Sigmoid colon (tissue), 7 donors: ENCODE results near the gene RAPGEF5. TPM values are rescaled to one million over a fixed set of nuclear protein-coding genes. Genes with fewer than 3 reads are reported as not detected.

Experiments
- DNase-seq: peaks from one replicate; pipeline ENCODE4 v3.0.0-alpha.2; 2019
- H3K27ac ChIP-seq, 4 donors: fragments of 200-600 bp; sonication (generic); one replicate each; pipeline ENCODE4 v1.5.1; 2016 to 2019; ENCODE audit warnings: mild to moderate bottlenecking in 1 of 4
- H3K27me3 ChIP-seq, 3 donors: fragments of 200-600 bp; sonication (generic); one replicate each; pipeline ENCODE4 v1.5.1; 2019; ENCODE audit warnings: mild to moderate bottlenecking in 1 of 3
- H3K36me3 ChIP-seq, 4 donors: fragments of 200-600 bp; sonication (generic); one replicate each; pipeline ENCODE4 v1.5.1; 2016 to 2019
- H3K4me1 ChIP-seq, 4 donors: fragments of 200-600 bp; sonication (generic); one replicate each; pipeline ENCODE4 v1.5.1; 2017 to 2019
- H3K4me3 ChIP-seq, 4 donors: fragments of 200-600 bp; sonication (generic); one replicate each; pipeline ENCODE4 v1.5.1; 2017 to 2019; ENCODE audit warnings: mild to moderate bottlenecking in 2 of 4, moderate library complexity in 1 of 4
- H3K9me3 ChIP-seq, 4 donors: fragments of 200-600 bp in 3 of 4; sonication (generic) in 3 of 4; one replicate each; pipeline versions ENCODE4 v1.5.1 to v1.6.1; 2013 to 2019
- CTCF ChIP-seq, 4 experiments: fragments of 450-650 bp in 3 of 4; fragments of 200-600 bp in 1 of 4; IDR thresholded peaks; one replicate each; pipeline ENCODE4 v1.5.1; 2016 to 2019; ENCODE audit warnings: antibody characterized with exemption in 4 of 4, mild to moderate bottlenecking in 3 of 4, moderate library complexity in 2 of 4
- EP300 ChIP-seq, 4 donors: sonication (generic); formaldehyde crosslinking; IDR thresholded peaks; one replicate each; pipeline ENCODE4 v1.6.1; 2017; ENCODE audit warnings: antibody characterized with exemption in 4 of 4
- POLR2A ChIP-seq, 2 donors: fragments of 450-650 bp; IDR thresholded peaks; one replicate each; pipeline ENCODE4 v1.6.1; 2016; ENCODE audit warnings: antibody characterized with exemption in 2 of 2, mild to moderate bottlenecking in 2 of 2, moderate library complexity in 2 of 2
- POLR2AphosphoS5 ChIP-seq, 4 donors: sonication (generic); formaldehyde crosslinking; IDR thresholded peaks; one replicate each; pipeline ENCODE4 v1.6.1; 2017; ENCODE audit warnings: antibody characterized with exemption in 4 of 4
- WGBS, 2 donors: extraction: QIAGEN DNeasy Blood & Tissue Kit; methylation state at CpG; one replicate each; pipeline ENCODE4 v1.1.7; 2013; 5-methylcytosine and 5-hydroxymethylcytosine counted together
- intact Hi-C: fragments of 100-400 bp; cut with DNase I; formaldehyde crosslinking; loops from one replicate; pipeline ENCODE4 v1.15.1; 2023
- polyA plus RNA-seq, 3 donors: library from polyadenylated mRNA; stranded (reverse); fragments of 200-250 nt; gene quantifications; one replicate each; pipeline ENCODE4 v1.2.3, GENCODE V29; 2013
- total RNA-seq, 4 donors: library from RNA; depleted of rRNA; stranded (reverse); fragments of >200 nt; gene quantifications; one replicate each; pipeline ENCODE4 v1.1.0, GENCODE V29; 2016
- donor health status: healthy with polysubstance abuse.
- donor health status: Bipolar disorder and iron deficiency.
- donor health status: healthy.

RAPGEF5 gene
- total and polyA plus RNA-seq, 7 donors, result 6.0 to 17.9 (median 12.6) TPM

- H3K27ac ChIP-seq, result no peak overlapping the region
- no peaks in the 10 kb centered on the region for H3K4me1 ChIP-seq
- no peak for DNase-seq
- H3K4me3 ChIP-seq, result no peak overlapping the region
- H3K27me3 ChIP-seq, result no peaks in the 10 kb centered on the region
- H3K9me3 ChIP-seq, result no peaks in the 10 kb centered on the region
- intact Hi-C loops, result no loop called here
- no peaks in the 10 kb centered on the region for H3K36me3 ChIP-seq
- 89 to 91% methylated on average over 1 of the region's 1 CpG for WGBS, 2 donors
- TF ChIP-seq POLR2AphosphoS5 (IDR thresholded peaks at IDR 0.05), result no peak
- no peak for TF ChIP-seq CTCF (IDR thresholded peaks at IDR 0.05)
- no peak for TF ChIP-seq EP300 (IDR thresholded peaks at IDR 0.05)
- no peak for TF ChIP-seq POLR2A (IDR thresholded peaks at IDR 0.05)
Measured at GRCh38 chr7:22202141-22202540, 154.8 kb downstream of the RAPGEF5 start.

- DNase-seq, result no peak
- Histone ChIP-seq H3K36me3 (no peaks in the 10 kb centered on the region), H3K4me3 (no peak overlapping the region), H3K27me3 (no peaks in the 10 kb centered on the region), H3K9me3 (no peaks in the 10 kb centered on the region), H3K27ac (no peak overlapping the region), H3K4me1 (no peaks in the 10 kb centered on the region)
- intact Hi-C loops, result no loop called here
- 66 to 79% methylated on average over 4 of the region's 4 CpGs for WGBS, 2 donors
- no peak for TF ChIP-seq EP300 (IDR thresholded peaks at IDR 0.05)
Measured at GRCh38 chr7:22201186-22201880, 155.6 kb downstream of the RAPGEF5 start.

GRCh38 chr7:22200777-22201176, 156.2 kb downstream of the RAPGEF5 start:
- H3K4me1 ChIP-seq, result no peaks in the 10 kb centered on the region
- no peak for TF ChIP-seq POLR2A (IDR thresholded peaks at IDR 0.05)
- no peak for TF ChIP-seq CTCF (IDR thresholded peaks at IDR 0.05)
- no peak for TF ChIP-seq POLR2AphosphoS5 (IDR thresholded peaks at IDR 0.05)
- no peak for TF ChIP-seq EP300 (IDR thresholded peaks at IDR 0.05)
- no peak for DNase-seq

GRCh38 chr7:22200238-22200637, 156.7 kb downstream of the RAPGEF5 start:
- H3K27me3 ChIP-seq, result no peaks in the 10 kb centered on the region
- no peak overlapping the region for H3K4me3 ChIP-seq
- 93 to 94% methylated on average over 4 of the region's 4 CpGs for WGBS, 2 donors
- intact Hi-C loops, result no loop called here
- no peaks in the 10 kb centered on the region for H3K36me3 ChIP-seq
- no peak overlapping the region for H3K27ac ChIP-seq
- H3K9me3 ChIP-seq, result no peaks in the 10 kb centered on the region
- TF ChIP-seq POLR2AphosphoS5 (IDR thresholded peaks at IDR 0.05) (no peak), POLR2A (IDR thresholded peaks at IDR 0.05) (no peak), CTCF (IDR thresholded peaks at IDR 0.05) (no peak), EP300 (IDR thresholded peaks at IDR 0.05) (no peak)
- no peak for DNase-seq
- no peaks in the 10 kb centered on the region for H3K4me1 ChIP-seq

More at GRCh38 chr7:22200777-22201176, 156.2 kb downstream of the RAPGEF5 start:
- no peak overlapping the region for H3K4me3 ChIP-seq
- no peaks in the 10 kb centered on the region for H3K9me3 ChIP-seq
- H3K36me3 ChIP-seq, result no peaks in the 10 kb centered on the region
- intact Hi-C loops, result no loop called here
- H3K27ac ChIP-seq, result no peak overlapping the region
- no peaks in the 10 kb centered on the region for H3K27me3 ChIP-seq

- WGBS, 2 donors, result 94 to 96% methylated on average over 3 of the region's 3 CpGs
- Histone ChIP-seq H3K27ac (no peak overlapping the region), H3K4me3 (no peak overlapping the region), H3K9me3 (no peaks in the 10 kb centered on the region), H3K36me3 (no peaks in the 10 kb centered on the region), H3K27me3 (no peaks in the 10 kb centered on the region), H3K4me1 (peaks cover 0 to 10% (median 8%) of the 10 kb centered on the region in 4 donors)
- intact Hi-C loops, result no loop called here
- DNase-seq, result no peak
- no peak for TF ChIP-seq CTCF (IDR thresholded peaks at IDR 0.05)
- no peak for TF ChIP-seq EP300 (IDR thresholded peaks at IDR 0.05)
- TF ChIP-seq POLR2AphosphoS5 (IDR thresholded peaks at IDR 0.05), result no peak
- TF ChIP-seq POLR2A (IDR thresholded peaks at IDR 0.05), result no peak
Measured at GRCh38 chr7:22197376-22197775, 159.6 kb downstream of the RAPGEF5 start.
